ENCODE data around the gene CCNY. TPM values are rescaled to one million over a fixed set of nuclear protein-coding genes. Genes with fewer than 3 reads are reported as not detected.

The CCNY gene
- total RNA-seq, 1 donor from 2014 or later: 85.9 TPM

DNA sequence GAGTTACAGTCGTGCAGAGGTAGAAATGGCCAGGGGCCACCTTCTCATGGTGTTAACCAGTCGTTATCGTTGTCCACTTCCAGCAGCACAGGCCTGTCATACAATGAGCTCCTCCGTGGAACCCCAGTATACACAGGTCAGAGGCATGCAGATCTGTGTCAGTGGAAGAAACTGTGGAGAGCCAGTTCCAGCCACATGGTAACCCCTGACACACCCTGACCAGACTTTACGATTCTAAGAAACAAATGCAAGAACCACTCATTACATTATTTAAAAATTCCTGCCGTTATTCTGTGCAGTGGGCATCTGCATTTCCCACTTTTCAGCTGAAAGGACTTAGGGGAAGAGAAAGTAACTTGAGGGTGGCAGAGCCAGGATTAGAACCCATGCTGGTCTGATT lies 245.3 kb downstream of the CCNY start:
- peaks cover 12% of the 10 kb centered on the region for H3K27me3 Mint-ChIP-seq (ENCODE audit: low read depth, unreplicated experiment)
- no peak overlapping the region for H3K27ac Mint-ChIP-seq (ENCODE audit: unreplicated experiment)
- Histone ChIP-seq H2AFZ (ENCODE audit: low read depth, low read length) (no peak overlapping the region), H4K20me1 (ENCODE audit: insufficient read depth, low read length) (no peaks in the 10 kb centered on the region), H3K36me3 (ENCODE audit: insufficient read depth, low read length) (no peaks in the 10 kb centered on the region), H3K27me3 (ENCODE audit: insufficient read depth, low read length) (no peaks in the 10 kb centered on the region), H3K9me3 (ENCODE audit: insufficient read depth, low read depth, low read length) (no peaks in the 10 kb centered on the region), H3K4me3 (ENCODE audit: insufficient read depth, low read depth, low read length) (no peak overlapping the region), H3K4me1 (ENCODE audit: insufficient read depth, low read length) (peaks cover 5% of the 10 kb centered on the region), H3K79me2 (ENCODE audit: insufficient read depth, low read length) (no peaks in the 10 kb centered on the region), H3K9ac (ENCODE audit: low read length) (no peak overlapping the region), H3K27ac (ENCODE audit: low read depth, low read length) (no peak overlapping the region), H3K4me2 (ENCODE audit: low read length) (no peak overlapping the region)
- H3K4me3 Mint-ChIP-seq (ENCODE audit: unreplicated experiment): no peak overlapping the region
- H3K4me1 Mint-ChIP-seq (ENCODE audit: low read depth, unreplicated experiment): peaks cover 7% of the 10 kb centered on the region
- FAIRE-seq (no peak), DNase-seq (ENCODE audit: low read depth) (no peak)
- TF ChIP-seq CTCF (IDR thresholded peaks at IDR 0.05; ENCODE audit: insufficient read depth, low read depth, low read length): no peak
- no peak for TF ChIP-seq EZH2 (IDR thresholded peaks at IDR 0.05; ENCODE audit: insufficient read depth, low read length)
- peaks cover 4% of the 10 kb centered on the region for H3K9me3 Mint-ChIP-seq (ENCODE audit: unreplicated experiment)
- peaks cover 5% of the 10 kb centered on the region for H3K36me3 Mint-ChIP-seq (ENCODE audit: low read depth, unreplicated experiment)

DNA sequence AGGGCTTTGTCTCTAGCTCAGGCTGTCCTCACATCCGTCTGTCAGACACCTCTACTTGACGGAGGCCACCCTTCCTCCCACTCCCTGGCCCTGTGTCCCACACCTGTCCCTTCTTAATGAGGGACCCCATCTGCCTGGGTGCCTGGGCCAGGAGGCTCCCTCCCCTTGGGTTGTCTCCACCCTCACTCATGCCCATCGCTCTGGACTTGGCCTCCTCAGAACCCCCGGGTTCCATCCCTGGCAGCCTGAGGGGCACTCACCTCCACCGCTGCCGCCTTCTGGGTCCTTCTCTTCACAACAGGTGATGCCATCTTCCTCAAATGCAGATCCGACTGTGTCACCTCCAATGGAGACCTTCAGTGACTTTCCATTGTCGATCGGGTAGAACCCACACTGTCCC lies 248.6 kb downstream of the CCNY start:
- TF ChIP-seq EZH2 (IDR thresholded peaks at IDR 0.05; ENCODE audit: insufficient read depth, low read length) (no peak), CTCF (IDR thresholded peaks at IDR 0.05; ENCODE audit: insufficient read depth, low read depth, low read length) (no peak)
- H3K79me2 ChIP-seq (ENCODE audit: insufficient read depth, low read length): no peaks in the 10 kb centered on the region
- H3K36me3 Mint-ChIP-seq (ENCODE audit: low read depth, unreplicated experiment): peaks cover 3% of the 10 kb centered on the region
- H4K20me1 ChIP-seq (ENCODE audit: insufficient read depth, low read length): no peaks in the 10 kb centered on the region
- H2AFZ ChIP-seq (ENCODE audit: low read depth, low read length): no peak overlapping the region
- H3K4me3 Mint-ChIP-seq (ENCODE audit: unreplicated experiment): no peak overlapping the region
- peaks cover 11% of the 10 kb centered on the region for H3K27me3 Mint-ChIP-seq (ENCODE audit: low read depth, unreplicated experiment)
- no peaks in the 10 kb centered on the region for H3K4me1 ChIP-seq (ENCODE audit: insufficient read depth, low read length)
- H3K4me1 Mint-ChIP-seq (ENCODE audit: low read depth, unreplicated experiment): no peaks in the 10 kb centered on the region
- no peak overlapping the region for H3K4me2 ChIP-seq (ENCODE audit: low read length)
- no peaks in the 10 kb centered on the region for H3K27me3 ChIP-seq (ENCODE audit: insufficient read depth, low read length)
- no peaks in the 10 kb centered on the region for H3K9me3 ChIP-seq (ENCODE audit: insufficient read depth, low read depth, low read length)
- no peak overlapping the region for H3K27ac ChIP-seq (ENCODE audit: low read depth, low read length)
- H3K36me3 ChIP-seq (ENCODE audit: insufficient read depth, low read length): no peaks in the 10 kb centered on the region
- H3K4me3 ChIP-seq (ENCODE audit: insufficient read depth, low read depth, low read length): no peak overlapping the region
- H3K27ac Mint-ChIP-seq (ENCODE audit: unreplicated experiment): no peak overlapping the region
- no peak for FAIRE-seq
- peaks cover 4% of the 10 kb centered on the region for H3K9me3 Mint-ChIP-seq (ENCODE audit: unreplicated experiment)
- no peak for DNase-seq (ENCODE audit: low read depth)
- no peak overlapping the region for H3K9ac ChIP-seq (ENCODE audit: low read length)

GRCh38 chr10:35585356-35585755 lies 249.0 kb downstream of the CCNY start:
- Mint-ChIP-seq H3K9me3 (ENCODE audit: unreplicated experiment) (peaks cover 4% of the 10 kb centered on the region), H3K36me3 (ENCODE audit: low read depth, unreplicated experiment) (peaks cover 3% of the 10 kb centered on the region), H3K4me3 (ENCODE audit: unreplicated experiment) (no peak overlapping the region), H3K4me1 (ENCODE audit: low read depth, unreplicated experiment) (no peaks in the 10 kb centered on the region), H3K27ac (ENCODE audit: unreplicated experiment) (no peak overlapping the region), H3K27me3 (ENCODE audit: low read depth, unreplicated experiment) (peaks cover 11% of the 10 kb centered on the region)
- Histone ChIP-seq H3K4me3 (ENCODE audit: insufficient read depth, low read depth, low read length) (no peak overlapping the region), H3K9me3 (ENCODE audit: insufficient read depth, low read depth, low read length) (no peaks in the 10 kb centered on the region), H4K20me1 (ENCODE audit: insufficient read depth, low read length) (no peaks in the 10 kb centered on the region), H3K4me2 (ENCODE audit: low read length) (no peak overlapping the region), H3K27ac (ENCODE audit: low read depth, low read length) (no peak overlapping the region), H3K4me1 (ENCODE audit: insufficient read depth, low read length) (no peaks in the 10 kb centered on the region), H2AFZ (ENCODE audit: low read depth, low read length) (no peak overlapping the region), H3K27me3 (ENCODE audit: insufficient read depth, low read length) (no peaks in the 10 kb centered on the region), H3K36me3 (ENCODE audit: insufficient read depth, low read length) (no peaks in the 10 kb centered on the region), H3K9ac (ENCODE audit: low read length) (no peak overlapping the region), H3K79me2 (ENCODE audit: insufficient read depth, low read length) (no peaks in the 10 kb centered on the region)
- FAIRE-seq (no peak), DNase-seq (ENCODE audit: low read depth) (no peak)
- no peak for TF ChIP-seq CTCF (IDR thresholded peaks at IDR 0.05; ENCODE audit: insufficient read depth, low read depth, low read length)
- TF ChIP-seq EZH2 (IDR thresholded peaks at IDR 0.05; ENCODE audit: insufficient read depth, low read length): no peak

Measured in astrocyte (in vitro differentiated cells and primary cell).